GM19468 (cell line): ENCODE data around the gene ORC4.

Experiments
- ATAC-seq: cut with Tn5 transposase; IDR thresholded peaks from one replicate; pipeline ENCODE4 v1.9.1; 2021; ENCODE audit warnings: mild to moderate bottlenecking, moderate library complexity, moderate number of reproducible peaks; ENCODE audit not compliant: unreplicated experiment; ENCODE audit errors: extremely low read depth

Gene ORC4

GRCh38 chr2:148020111-148021058 is at the start of gene ORC4:
Gene ORC4 (minus strand): TSS chr2:148020737. CDS start chr2:147975958, 44,779 bp downstream.
- ATAC-seq, result peak; percentile 48

- no peak for ATAC-seq
Observed at GRCh38 chr2:148067801-148068200, 47.3 kb upstream of the ORC4 start.

GRCh38 chr2:148065936-148066335 is 45.4 kb upstream of the ORC4 start:
- ATAC-seq, result no peak

- ATAC-seq, result no peak
Observed at GRCh38 chr2:148063633-148064032, 43.1 kb upstream of the ORC4 start.

GRCh38 chr2:148058641-148059040 is 38.1 kb upstream of the ORC4 start:
- ATAC-seq, result no peak

GRCh38 chr2:148052687-148053086 is 32.1 kb upstream of the ORC4 start:
- ATAC-seq, result no peak

- no peak for ATAC-seq
Observed at GRCh38 chr2:148049284-148049683, 28.7 kb upstream of the ORC4 start.

- ATAC-seq, result no peak
Observed at GRCh38 chr2:148048475-148049221, 28.1 kb upstream of the ORC4 start.

GRCh38 chr2:148046802-148047201 is 26.3 kb upstream of the ORC4 start:
- ATAC-seq, result no peak

GRCh38 chr2:148044322-148044721 is 23.8 kb upstream of the ORC4 start:
- no peak for ATAC-seq

- peak; percentile 88 for ATAC-seq
Observed at GRCh38 chr2:148042219-148042618, 21.7 kb upstream of the ORC4 start.

- ATAC-seq, result no peak
Observed at GRCh38 chr2:148039783-148040182, 19.2 kb upstream of the ORC4 start.

- no peak for ATAC-seq
Observed at GRCh38 chr2:148032215-148032614, 11.7 kb upstream of the ORC4 start.

GRCh38 chr2:148031152-148031551 is 10.6 kb upstream of the ORC4 start:
- ATAC-seq, result no peak

GRCh38 chr2:148028781-148029180 is 8.2 kb upstream of the ORC4 start:
- ATAC-seq, result no peak

GRCh38 chr2:148027822-148028221 is 7.3 kb upstream of the ORC4 start:
- ATAC-seq, result no peak

GRCh38 chr2:148026573-148026972 is 6.0 kb upstream of the ORC4 start:
- no peak for ATAC-seq

GRCh38 chr2:148023861-148024260 is 3.3 kb upstream of the ORC4 start:
- peak; percentile 31 for ATAC-seq

- no peak for ATAC-seq
Observed at GRCh38 chr2:148022882-148023281, 2.3 kb upstream of the ORC4 start.

GRCh38 chr2:148022351-148022750 is 1.8 kb upstream of the ORC4 start:
- no peak for ATAC-seq

GRCh38 chr2:148021886-148022285 is 1.3 kb upstream of the ORC4 start:
- ATAC-seq, result no peak
